Measurements from ENCODE around the gene CTAGE9.

DNA sequence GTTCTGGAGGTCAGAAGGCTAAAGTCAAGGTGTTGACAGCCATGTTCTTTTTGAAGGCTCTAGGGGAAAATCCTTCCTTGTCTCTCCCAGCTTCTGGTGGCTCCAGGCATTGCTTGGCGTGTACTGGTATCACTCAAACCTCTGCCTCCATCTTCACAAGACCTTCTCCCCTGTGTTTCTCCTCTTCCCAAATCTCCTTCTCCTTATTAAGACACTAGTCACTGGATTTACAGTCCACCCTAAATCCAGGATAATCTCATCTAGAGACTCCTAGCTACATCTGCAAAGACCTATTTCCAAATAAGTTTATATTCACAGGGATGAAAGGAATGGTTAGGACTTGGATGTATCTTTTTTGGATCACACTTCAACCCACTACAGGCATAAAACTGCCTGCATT lies 26.0 kb upstream of the CTAGE9 start:
- TF ChIP-seq, protein P1, sequence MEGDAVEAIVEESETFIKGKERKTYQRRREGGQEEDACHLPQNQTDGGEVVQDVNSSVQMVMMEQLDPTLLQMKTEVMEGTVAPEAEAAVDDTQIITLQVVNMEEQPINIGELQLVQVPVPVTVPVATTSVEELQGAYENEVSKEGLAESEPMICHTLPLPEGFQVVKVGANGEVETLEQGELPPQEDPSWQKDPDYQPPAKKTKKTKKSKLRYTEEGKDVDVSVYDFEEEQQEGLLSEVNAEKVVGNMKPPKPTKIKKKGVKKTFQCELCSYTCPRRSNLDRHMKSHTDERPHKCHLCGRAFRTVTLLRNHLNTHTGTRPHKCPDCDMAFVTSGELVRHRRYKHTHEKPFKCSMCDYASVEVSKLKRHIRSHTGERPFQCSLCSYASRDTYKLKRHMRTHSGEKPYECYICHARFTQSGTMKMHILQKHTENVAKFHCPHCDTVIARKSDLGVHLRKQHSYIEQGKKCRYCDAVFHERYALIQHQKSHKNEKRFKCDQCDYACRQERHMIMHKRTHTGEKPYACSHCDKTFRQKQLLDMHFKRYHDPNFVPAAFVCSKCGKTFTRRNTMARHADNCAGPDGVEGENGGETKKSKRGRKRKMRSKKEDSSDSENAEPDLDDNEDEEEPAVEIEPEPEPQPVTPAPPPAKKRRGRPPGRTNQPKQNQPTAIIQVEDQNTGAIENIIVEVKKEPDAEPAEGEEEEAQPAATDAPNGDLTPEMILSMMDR (IDR thresholded peaks at IDR 0.05; ENCODE audit: borderline replicate concordance, extremely low read depth, low read length, poor library complexity, severe bottlenecking) = no peak
- TF ChIP-seq EZH2 (IDR thresholded peaks at IDR 0.05; ENCODE audit: borderline replicate concordance, low read depth, low read length, severe bottlenecking) = no peak
